ENCODE data around the gene NOS3. TPM values are rescaled to one million over a fixed set of nuclear protein-coding genes. Genes with fewer than 3 reads are reported as not detected.

Gene NOS3
- total and polyA plus RNA-seq, 9 of the 15 experiments (the other 6 are each of a cell fraction or from before 2014, with no cell fraction given), result 1.1 to 121 (median 23.6) TPM

GRCh38 chr7:150944066-150945042 lies 46.5 kb upstream of the NOS3 start (continued):
- TF ChIP-seq ZNF318 (IDR thresholded peaks at IDR 0.05; ENCODE audit: borderline replicate concordance in 1 of 2, low read depth in 1 of 2) (no peak), ID3 (CRISPR knock-in tag; IDR thresholded peaks at IDR 0.05) (no peak), ID3 (tag; IDR thresholded peaks at IDR 0.05) (no peak), RAD21 (CRISPR knock-in tag; conservative IDR thresholded peaks at IDR 0.05 in 1 of 2, IDR thresholded peaks at IDR 0.05 in 1 of 2) (no peak), MTA2 (IDR thresholded peaks at IDR 0.05; ENCODE audit: low read depth) (no peak), MEF2A (IDR thresholded peaks at IDR 0.05; ENCODE audit: control insufficient read depth, low read depth, low read length) (no peak)

Data from K562 (cell line).